ENCODE data around the gene GNG3.

GRCh38 chr11:62671236-62671607 lies 36.3 kb upstream of the GNG3 start:
- TF ChIP-seq CTCF (IDR thresholded peaks at IDR 0.05) (no peak), POLR2A (IDR thresholded peaks at IDR 0.05) (no peak)

Measured in lower leg skin (tissue), 3 donors.